Vagina (tissue), 2 donors: Measurements from ENCODE around the gene GANC. TPM values are rescaled to one million over a fixed set of nuclear protein-coding genes. Genes with fewer than 3 reads are reported as not detected.

ENCODE experiments used
- DNase-seq, 2 donors: peaks; one replicate each; pipeline ENCODE4 v3.0.0-alpha.2; 2017; ENCODE audit errors: extremely low spot score in 2 of 2
- H3K27ac ChIP-seq: fragments of 200-600 bp; sonication (generic); one replicate; pipeline ENCODE4 v1.5.1; 2019
- H3K27me3 ChIP-seq: fragments of 200-600 bp; sonication (generic); one replicate; pipeline ENCODE4 v1.5.1; 2019
- H3K36me3 ChIP-seq, 2 donors: fragments of 200-600 bp; sonication (generic); one replicate each; pipeline ENCODE4 v1.5.1; 2017 to 2019
- H3K4me1 ChIP-seq: fragments of 200-600 bp; sonication (generic); one replicate; pipeline ENCODE4 v1.5.1; 2019
- H3K4me3 ChIP-seq, 2 donors: fragments of 200-600 bp; sonication (generic); 1 replicate in 1 of 2; 2 replicates in 1 of 2; pipeline ENCODE4 v1.5.1; 2016 to 2019
- H3K9me3 ChIP-seq: fragments of 200-600 bp; sonication (generic); one replicate; pipeline ENCODE4 v1.5.1; 2019
- CTCF ChIP-seq, 3 experiments: fragments of 450-650 bp in 2 of 3; fragments of 200-600 bp in 1 of 3; sonication (generic) in 1 of 3; IDR thresholded peaks; one replicate each; pipeline ENCODE4 v1.5.1; 2017 to 2019; ENCODE audit warnings: antibody characterized with exemption in 3 of 3, mild to moderate bottlenecking in 2 of 3, moderate library complexity in 2 of 3
- POLR2A ChIP-seq, 2 donors: fragments of 450-650 bp; IDR thresholded peaks; one replicate each; pipeline ENCODE4 v1.6.1; 2017; ENCODE audit warnings: antibody characterized with exemption in 2 of 2, mild to moderate bottlenecking in 2 of 2, moderate library complexity in 2 of 2
- POLR2AphosphoS5 ChIP-seq, 2 donors: sonication (generic); formaldehyde crosslinking; IDR thresholded peaks; one replicate each; pipeline ENCODE4 v1.9.0; 2017; ENCODE audit warnings: antibody characterized with exemption in 2 of 2, mild to moderate bottlenecking in 2 of 2, low read depth in 1 of 2; ENCODE audit not compliant: insufficient read depth in 1 of 2
- intact Hi-C: fragments of 100-400 bp; cut with DNase I; formaldehyde crosslinking; loops from one replicate; pipeline ENCODE4 v1.15.1; 2023
- total RNA-seq: library from RNA; depleted of rRNA; stranded (reverse); fragments of >200 nt; gene quantifications from one replicate; pipeline ENCODE4 v1.2.3, GENCODE V29; 2016

The GANC gene
- total RNA-seq, 1 donor from 2014 or later, result 23.1 TPM

GRCh38 chr15:42375252-42375651 is 102.3 kb downstream of the GANC start:
- no peak for DNase-seq
- TF ChIP-seq POLR2AphosphoS5 (IDR thresholded peaks at IDR 0.05; ENCODE audit: insufficient read depth in 1 of 2, low read depth in 1 of 2), result no peak
- TF ChIP-seq POLR2A (IDR thresholded peaks at IDR 0.05), result no peak
- TF ChIP-seq CTCF (IDR thresholded peaks at IDR 0.05), result no peak
- Histone ChIP-seq H3K4me3 (no peak overlapping the region), H3K27me3 (no peaks in the 10 kb centered on the region), H3K36me3 (no peaks in the 10 kb centered on the region), H3K27ac (no peak overlapping the region), H3K4me1 (no peaks in the 10 kb centered on the region), H3K9me3 (no peaks in the 10 kb centered on the region)
- intact Hi-C loops, result no loop called here

- no peaks in the 10 kb centered on the region for H3K27me3 ChIP-seq
- H3K9me3 ChIP-seq, result no peaks in the 10 kb centered on the region
- no peak for DNase-seq
- no peak overlapping the region for H3K27ac ChIP-seq
- TF ChIP-seq POLR2AphosphoS5 (IDR thresholded peaks at IDR 0.05; ENCODE audit: insufficient read depth in 1 of 2, low read depth in 1 of 2), result no peak
- TF ChIP-seq POLR2A (IDR thresholded peaks at IDR 0.05), result no peak
- TF ChIP-seq CTCF (IDR thresholded peaks at IDR 0.05), result no peak
- no peak overlapping the region for H3K4me3 ChIP-seq
- no peaks in the 10 kb centered on the region for H3K4me1 ChIP-seq
- intact Hi-C loops, result no loop called here
- H3K36me3 ChIP-seq, result no peaks in the 10 kb centered on the region
Observed at GRCh38 chr15:42375941-42376340, 102.9 kb downstream of the GANC start.

GRCh38 chr15:42378011-42378410 is 105.0 kb downstream of the GANC start:
- no peak for DNase-seq
- Histone ChIP-seq H3K27ac (no peak overlapping the region), H3K9me3 (no peaks in the 10 kb centered on the region), H3K36me3 (no peaks in the 10 kb centered on the region), H3K27me3 (no peaks in the 10 kb centered on the region), H3K4me1 (no peaks in the 10 kb centered on the region), H3K4me3 (no peak overlapping the region)
- intact Hi-C loops, result no loop called here
- TF ChIP-seq POLR2A (IDR thresholded peaks at IDR 0.05), result no peak
- TF ChIP-seq CTCF (IDR thresholded peaks at IDR 0.05), result no peak
- TF ChIP-seq POLR2AphosphoS5 (IDR thresholded peaks at IDR 0.05; ENCODE audit: insufficient read depth in 1 of 2, low read depth in 1 of 2), result no peak

GRCh38 chr15:42384597-42384996 is 111.6 kb downstream of the GANC start:
- H3K4me1 ChIP-seq, result no peaks in the 10 kb centered on the region
- DNase-seq, result no peak
- H3K27me3 ChIP-seq, result no peaks in the 10 kb centered on the region
- no peak for TF ChIP-seq CTCF (IDR thresholded peaks at IDR 0.05)
- no peak for TF ChIP-seq POLR2A (IDR thresholded peaks at IDR 0.05)
- no peak for TF ChIP-seq POLR2AphosphoS5 (IDR thresholded peaks at IDR 0.05; ENCODE audit: insufficient read depth in 1 of 2, low read depth in 1 of 2)
- intact Hi-C loops, result no loop called here
- H3K9me3 ChIP-seq, result no peaks in the 10 kb centered on the region
- H3K27ac ChIP-seq, result no peak overlapping the region
- peaks cover 0 to 3% of the 10 kb centered on the region in 2 donors for H3K36me3 ChIP-seq
- H3K4me3 ChIP-seq, result no peak overlapping the region

GRCh38 chr15:42385206-42385979 is 112.4 kb downstream of the GANC start:
- intact Hi-C loops, result no loop called here
- Histone ChIP-seq H3K36me3 (peaks cover 0 to 3% of the 10 kb centered on the region in 2 donors), H3K9me3 (no peaks in the 10 kb centered on the region), H3K4me3 (no peak overlapping the region), H3K27me3 (no peaks in the 10 kb centered on the region), H3K27ac (no peak overlapping the region), H3K4me1 (no peaks in the 10 kb centered on the region)
- TF ChIP-seq POLR2A (IDR thresholded peaks at IDR 0.05), result no peak
- TF ChIP-seq CTCF (IDR thresholded peaks at IDR 0.05), result no peak
- no peak for TF ChIP-seq POLR2AphosphoS5 (IDR thresholded peaks at IDR 0.05; ENCODE audit: insufficient read depth in 1 of 2, low read depth in 1 of 2)
- no peak for DNase-seq
